HPDE6-E6E7 (cell line): ENCODE data around the gene ARFGEF3.

ENCODE experiments used
- DNase-seq: peaks from one replicate; pipeline ENCODE4 v3.0.0; 2011; ENCODE audit warnings: missing footprints; ENCODE audit errors: extremely low spot score

Gene ARFGEF3

GRCh38 chr6:138271451-138271850, 109.7 kb downstream of the ARFGEF3 start:
- DNase-seq: no peak

GRCh38 chr6:138272533-138273315, 111.0 kb downstream of the ARFGEF3 start:
- DNase-seq: no peak

- DNase-seq: no peak
These were observed 114.2 kb downstream of the ARFGEF3 start for GRCh38 chr6:138275976-138276375.

GRCh38 chr6:138277835-138278234, 116.1 kb downstream of the ARFGEF3 start:
- no peak for DNase-seq

GRCh38 chr6:138278326-138278725, 116.6 kb downstream of the ARFGEF3 start:
- peak; percentile 32 for DNase-seq

- DNase-seq: no peak
These were observed 124.1 kb downstream of the ARFGEF3 start for GRCh38 chr6:138285800-138286199.

GRCh38 chr6:138286698-138287097, 125.0 kb downstream of the ARFGEF3 start:
- no peak for DNase-seq

- no peak for DNase-seq
These were observed 125.6 kb downstream of the ARFGEF3 start for GRCh38 chr6:138287144-138287955.

- peak; percentile 49 for DNase-seq
These were observed 126.8 kb downstream of the ARFGEF3 start for GRCh38 chr6:138288428-138289085.

GRCh38 chr6:138289739-138290138, 128.0 kb downstream of the ARFGEF3 start:
- no peak for DNase-seq

GRCh38 chr6:138290423-138290962, 128.8 kb downstream of the ARFGEF3 start:
- no peak for DNase-seq

- DNase-seq: no peak
These were observed 129.5 kb downstream of the ARFGEF3 start for GRCh38 chr6:138291036-138291848.

GRCh38 chr6:138291849-138292181, 130.1 kb downstream of the ARFGEF3 start:
- DNase-seq: no peak

- DNase-seq: no peak
These were observed 130.7 kb downstream of the ARFGEF3 start for GRCh38 chr6:138292482-138292881.

- DNase-seq: no peak
These were observed 132.0 kb downstream of the ARFGEF3 start for GRCh38 chr6:138293428-138294395.

- no peak for DNase-seq
These were observed 134.6 kb downstream of the ARFGEF3 start for GRCh38 chr6:138296381-138296780.

GRCh38 chr6:138296786-138297185, 135.0 kb downstream of the ARFGEF3 start:
- DNase-seq: no peak

GRCh38 chr6:138297761-138298298, 136.1 kb downstream of the ARFGEF3 start:
- no peak for DNase-seq

GRCh38 chr6:138300469-138300868, 138.7 kb downstream of the ARFGEF3 start:
- no peak for DNase-seq

GRCh38 chr6:138302554-138302953, 140.8 kb downstream of the ARFGEF3 start:
- DNase-seq: no peak
